Neural progenitor cell (in vitro differentiated cells): ENCODE results near the gene PKDREJ.

Experiments used
- CTCF ChIP-seq: fragments of 200-600 bp; sonication (generic); IDR thresholded peaks from 2 replicates; pipeline ENCODE4 v1.5.1; 2017; ENCODE audit warnings: antibody characterized with exemption, mild to moderate bottlenecking
- EZH2phosphoT487 ChIP-seq: fragments of 200-600 bp; sonication (generic); IDR thresholded peaks from 2 replicates; pipeline ENCODE4 v1.6.1; 2017; ENCODE audit warnings: antibody characterized with exemption

GRCh38 chr22:46312056-46312455 is 48.9 kb upstream of the PKDREJ start:
- no peak for TF ChIP-seq CTCF
- no peak for TF ChIP-seq EZH2phosphoT487
